Panc1 (cell line): Measurements from ENCODE around the gene PPP1R9B. TPM values are rescaled to one million over a fixed set of nuclear protein-coding genes. Genes with fewer than 3 reads are reported as not detected.
A peak's percentile ranks its signal among the peaks of the same experiment; 100 is the strongest.

Experiments
- ATAC-seq: fragments of 200-7000 bp; cut with Tn5 transposase; 2 replicates; pipeline ENCODE4 v1.9.1; 2020; ENCODE audit warnings: mild to moderate bottlenecking, moderate library complexity
- BruUV-seq: library from RNA; stranded (reverse); fragments of 400-500 nt; replicated peaks from 2 replicates; lab custom pipeline; 2021; lab: Mats Ljungman, UMichigan
- CTCF ChIA-PET: fragments of 300-600 bp; sonication (Branson Sonifier 250); formaldehyde crosslinking; loops from one replicate; lab custom pipeline; 2022; ENCODE audit warnings: antibody characterized with exemption; lab: Charles Lee
- POLR2A ChIA-PET: fragments of 300-600 bp; sonication (Branson Sonifier 250); formaldehyde crosslinking; loops from one replicate; lab custom pipeline; 2022; ENCODE audit warnings: antibody characterized with exemption; lab: Charles Lee
- DNase-seq: peaks from one replicate; pipeline ENCODE4 v3.0.0-alpha.2; 2010; ENCODE audit warnings: low read depth, low spot score
- H3K27ac ChIP-seq: 2 replicates; pipeline ENCODE4 v1.5.1; 2011; ENCODE audit warnings: mild to moderate bottlenecking, low read length, inconsistent platforms
- H3K27me3 ChIP-seq: fragments of 200-500 bp; sonication (Bioruptor generic); 2 replicates; pipeline ENCODE4 v1.6.0; 2014; ENCODE audit warnings: low read length, inconsistent platforms; ENCODE audit not compliant: control insufficient read depth, insufficient read depth
- H3K36me3 ChIP-seq: fragments of 200-500 bp; sonication (Bioruptor generic); 2 replicates; pipeline ENCODE4 v1.5.1; 2014; ENCODE audit warnings: inconsistent platforms, mild to moderate bottlenecking, low read length, moderate library complexity; ENCODE audit not compliant: control insufficient read depth, insufficient read depth
- H3K4me1 ChIP-seq: 2 replicates; pipeline ENCODE4 v1.5.1; 2011; ENCODE audit warnings: inconsistent platforms, mild to moderate bottlenecking, low read length, moderate library complexity; ENCODE audit not compliant: control insufficient read depth, insufficient read depth
- H3K4me3 ChIP-seq, 2 experiments: 2 replicates each; pipeline ENCODE4 v1.5.1; 2011 to 2012; ENCODE audit warnings: low read depth in 2 of 2, low read length in 2 of 2, mild to moderate bottlenecking in 2 of 2, inconsistent platforms in 1 of 2, moderate library complexity in 1 of 2
- H3K9me3 ChIP-seq: fragments of 200-500 bp; sonication (Bioruptor generic); 2 replicates; pipeline ENCODE4 v1.5.1; 2014; ENCODE audit warnings: low read depth, mild to moderate bottlenecking, inconsistent platforms, low read length, moderate library complexity; ENCODE audit not compliant: control insufficient read depth, insufficient read depth
- POLR2AphosphoS5 ChIP-seq: IDR thresholded peaks from 2 replicates; pipeline ENCODE4 v1.6.1; 2012; ENCODE audit warnings: mild to moderate bottlenecking, low read depth, low read length, moderate library complexity
- SIN3A ChIP-seq: IDR thresholded peaks from 2 replicates; pipeline ENCODE4 v1.6.1; 2012; ENCODE audit warnings: low read depth, mild to moderate bottlenecking, low read length, moderate library complexity, borderline replicate concordance; ENCODE audit not compliant: insufficient read depth
- TCF7L2 ChIP-seq: IDR thresholded peaks from 2 replicates; pipeline ENCODE4 v1.6.1; 2011; ENCODE audit warnings: mild to moderate bottlenecking, low read depth, low read length, inconsistent platforms
- in situ Hi-C: cut with HindIII; loops from 2 replicates; pipeline ENCODE4 v1.10.0; 2016; ENCODE audit warnings: low sequenced_read_pairs, low pct_unique_long_range_greater_than_20kb
- intact Hi-C: fragments of 100-400 bp; cut with micrococcal nuclease; formaldehyde crosslinking; loops from one replicate; pipeline ENCODE4 v1.10.0; 2022; ENCODE audit not compliant: unreplicated experiment
- total RNA-seq: library from RNA; stranded (reverse); gene quantifications from one replicate; pipeline ENCODE4 v1.2.1, GENCODE V29; 2021; ENCODE audit not compliant: unreplicated experiment
- TF ChIP-seq, protein P1 (sequence below), 2 experiments: IDR thresholded peaks; 2 replicates each; pipeline ENCODE4 v1.6.1; 2011 to 2012; ENCODE audit warnings: low read depth in 2 of 2, control low read depth in 1 of 2, low read length in 1 of 2, mild to moderate bottlenecking in 1 of 2, moderate library complexity in 1 of 2; ENCODE audit not compliant: insufficient read depth in 1 of 2
- TF ChIP-seq, protein P2 (sequence below): fragments of 450-650 bp; IDR thresholded peaks from 2 replicates; pipeline ENCODE4 v1.5.1; 2017; ENCODE audit warnings: mild to moderate bottlenecking

The PPP1R9B gene
- total RNA-seq, 1 experiment from 2014 or later, result 114 TPM

DNA sequence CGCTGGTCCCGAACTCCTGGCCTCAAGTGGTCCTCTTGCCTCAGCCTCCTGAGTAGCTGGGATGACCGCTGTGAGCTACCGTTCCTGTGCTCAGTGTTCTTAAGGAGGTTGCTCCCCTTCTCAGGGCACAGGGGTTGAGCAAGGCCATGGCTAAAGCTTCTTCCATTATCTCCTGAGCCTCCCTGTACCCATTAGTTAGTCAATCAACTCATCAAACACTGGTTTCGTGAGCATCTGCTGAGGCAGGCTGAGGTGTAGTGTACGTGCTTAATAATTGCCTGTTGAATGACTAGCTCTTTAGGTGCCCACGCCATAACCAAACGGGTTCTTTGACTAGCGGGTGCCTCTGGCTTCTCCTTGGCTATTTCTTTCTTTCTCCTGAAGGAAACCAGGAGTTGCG, 27.0 kb upstream of the PPP1R9B start:
- BruUV-seq, result no TSS peak
- in situ Hi-C loops, result no loop called here
- intact Hi-C loops, result no loop called here
- POLR2A ChIA-PET, result interaction anchor here (0.8 kb wide), 1 partner anchor 16 kb away, joined by 3 read pairs; no protein-coding TSS in a partner anchor
- no peaks in the 10 kb centered on the region for H3K9me3 ChIP-seq
- peaks cover 31% of the 10 kb centered on the region for H3K4me1 ChIP-seq
- DNase-seq, result no peak
- H3K4me3 ChIP-seq, result no peak overlapping the region
- no peak for ATAC-seq
- TF ChIP-seq, protein P1, sequence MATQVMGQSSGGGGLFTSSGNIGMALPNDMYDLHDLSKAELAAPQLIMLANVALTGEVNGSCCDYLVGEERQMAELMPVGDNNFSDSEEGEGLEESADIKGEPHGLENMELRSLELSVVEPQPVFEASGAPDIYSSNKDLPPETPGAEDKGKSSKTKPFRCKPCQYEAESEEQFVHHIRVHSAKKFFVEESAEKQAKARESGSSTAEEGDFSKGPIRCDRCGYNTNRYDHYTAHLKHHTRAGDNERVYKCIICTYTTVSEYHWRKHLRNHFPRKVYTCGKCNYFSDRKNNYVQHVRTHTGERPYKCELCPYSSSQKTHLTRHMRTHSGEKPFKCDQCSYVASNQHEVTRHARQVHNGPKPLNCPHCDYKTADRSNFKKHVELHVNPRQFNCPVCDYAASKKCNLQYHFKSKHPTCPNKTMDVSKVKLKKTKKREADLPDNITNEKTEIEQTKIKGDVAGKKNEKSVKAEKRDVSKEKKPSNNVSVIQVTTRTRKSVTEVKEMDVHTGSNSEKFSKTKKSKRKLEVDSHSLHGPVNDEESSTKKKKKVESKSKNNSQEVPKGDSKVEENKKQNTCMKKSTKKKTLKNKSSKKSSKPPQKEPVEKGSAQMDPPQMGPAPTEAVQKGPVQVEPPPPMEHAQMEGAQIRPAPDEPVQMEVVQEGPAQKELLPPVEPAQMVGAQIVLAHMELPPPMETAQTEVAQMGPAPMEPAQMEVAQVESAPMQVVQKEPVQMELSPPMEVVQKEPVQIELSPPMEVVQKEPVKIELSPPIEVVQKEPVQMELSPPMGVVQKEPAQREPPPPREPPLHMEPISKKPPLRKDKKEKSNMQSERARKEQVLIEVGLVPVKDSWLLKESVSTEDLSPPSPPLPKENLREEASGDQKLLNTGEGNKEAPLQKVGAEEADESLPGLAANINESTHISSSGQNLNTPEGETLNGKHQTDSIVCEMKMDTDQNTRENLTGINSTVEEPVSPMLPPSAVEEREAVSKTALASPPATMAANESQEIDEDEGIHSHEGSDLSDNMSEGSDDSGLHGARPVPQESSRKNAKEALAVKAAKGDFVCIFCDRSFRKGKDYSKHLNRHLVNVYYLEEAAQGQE (IDR thresholded peaks at IDR 0.05; ENCODE audit: insufficient read depth in 1 of 2, low read depth in 2 of 2, low read length in 1 of 2), result no peak
- TF ChIP-seq POLR2AphosphoS5, result no peak
- TF ChIP-seq, protein P2, sequence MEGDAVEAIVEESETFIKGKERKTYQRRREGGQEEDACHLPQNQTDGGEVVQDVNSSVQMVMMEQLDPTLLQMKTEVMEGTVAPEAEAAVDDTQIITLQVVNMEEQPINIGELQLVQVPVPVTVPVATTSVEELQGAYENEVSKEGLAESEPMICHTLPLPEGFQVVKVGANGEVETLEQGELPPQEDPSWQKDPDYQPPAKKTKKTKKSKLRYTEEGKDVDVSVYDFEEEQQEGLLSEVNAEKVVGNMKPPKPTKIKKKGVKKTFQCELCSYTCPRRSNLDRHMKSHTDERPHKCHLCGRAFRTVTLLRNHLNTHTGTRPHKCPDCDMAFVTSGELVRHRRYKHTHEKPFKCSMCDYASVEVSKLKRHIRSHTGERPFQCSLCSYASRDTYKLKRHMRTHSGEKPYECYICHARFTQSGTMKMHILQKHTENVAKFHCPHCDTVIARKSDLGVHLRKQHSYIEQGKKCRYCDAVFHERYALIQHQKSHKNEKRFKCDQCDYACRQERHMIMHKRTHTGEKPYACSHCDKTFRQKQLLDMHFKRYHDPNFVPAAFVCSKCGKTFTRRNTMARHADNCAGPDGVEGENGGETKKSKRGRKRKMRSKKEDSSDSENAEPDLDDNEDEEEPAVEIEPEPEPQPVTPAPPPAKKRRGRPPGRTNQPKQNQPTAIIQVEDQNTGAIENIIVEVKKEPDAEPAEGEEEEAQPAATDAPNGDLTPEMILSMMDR, result no peak
- H3K36me3 ChIP-seq, result no peaks in the 10 kb centered on the region
- H3K27ac ChIP-seq, result peak overlapping the region; percentile 69
- no peaks in the 10 kb centered on the region for H3K27me3 ChIP-seq
- CTCF ChIA-PET, result interaction anchor here (0.5 to 2.0 kb wide), 7 partner anchors 8 to 152 kb away, joined by 3 to 21 read pairs (median 4); no protein-coding TSS in a partner anchor

DNA sequence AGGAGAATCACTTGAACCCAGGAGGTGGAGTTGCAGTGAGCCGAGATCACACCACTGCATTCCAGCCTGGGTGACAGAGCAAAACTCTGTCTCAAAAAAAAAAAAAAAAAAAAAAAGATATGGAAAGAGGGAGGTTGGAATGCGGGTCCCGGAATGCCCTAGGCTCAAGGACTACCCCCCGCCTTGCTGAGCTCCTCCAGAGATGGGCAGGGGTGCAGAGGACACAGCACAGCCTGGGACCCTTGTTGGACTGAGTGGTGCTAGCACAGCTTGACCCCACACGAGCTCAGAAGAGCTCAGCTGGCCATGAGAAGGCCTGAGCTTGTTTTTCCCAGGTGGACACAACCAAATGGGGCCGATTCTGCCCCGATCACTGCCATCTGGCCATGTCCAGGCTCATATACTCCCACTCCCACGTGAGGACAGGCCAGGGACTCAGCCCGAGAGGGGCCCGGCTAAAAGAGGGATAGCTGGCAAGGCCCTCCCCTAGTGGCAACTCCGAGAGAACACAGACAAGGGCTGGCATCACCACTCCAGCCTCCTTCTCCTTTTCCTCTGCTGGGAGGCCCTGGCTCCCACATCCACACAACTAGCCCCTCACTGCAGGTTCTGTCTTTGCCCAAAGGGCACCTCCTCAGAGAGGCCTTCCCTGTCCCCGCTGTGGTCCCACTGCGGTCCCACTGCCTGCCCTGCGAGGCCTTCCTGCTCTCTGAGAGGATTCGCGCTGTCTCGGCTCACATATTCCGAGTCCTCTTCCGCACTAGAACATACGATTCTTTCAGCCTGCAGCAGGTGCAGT, 26.3 kb upstream of the PPP1R9B start:
- H3K9me3 ChIP-seq, result no peaks in the 10 kb centered on the region
- ChIA-PET CTCF (interaction anchor here (0.5 to 1.2 kb wide), 4 partner anchors 23 to 135 kb away, joined by 3 to 4 read pairs (median 4); no protein-coding TSS in a partner anchor), POLR2A (interaction anchor here (0.8 kb wide), 1 partner anchor 15 kb away, joined by 3 read pairs; no protein-coding TSS in a partner anchor)
- H3K4me3 ChIP-seq, result no peak overlapping the region
- no peak for TF ChIP-seq SIN3A
- TF ChIP-seq TCF7L2, result no peak
- TF ChIP-seq, protein P2, result peak; percentile 54
- intact Hi-C loops (no loop called here), in situ Hi-C loops (no loop called here)
- H3K27ac ChIP-seq, result peak overlapping the region; percentile 69
- no peak for ATAC-seq
- no peaks in the 10 kb centered on the region for H3K36me3 ChIP-seq
- DNase-seq, result no peak
- peaks cover 31% of the 10 kb centered on the region for H3K4me1 ChIP-seq
- no TSS peak for BruUV-seq
- no peaks in the 10 kb centered on the region for H3K27me3 ChIP-seq
